ENCODE measurements around the gene ERVK3-1. TPM values are rescaled to one million over a fixed set of nuclear protein-coding genes. Genes with fewer than 3 reads are reported as not detected.

The ERVK3-1 gene
- total and polyA plus RNA-seq, 11 donors = 12.8 to 61.1 (median 24.3) TPM

- Histone ChIP-seq H3K36me3 (peaks cover 0 to 30% (median 5%) of the 10 kb centered on the region in 9 donors), H3K4me3 (peak within 1 kb of the TSS; percentile 75 to 97 (median 83)), H3K27me3 (no peaks in the 10 kb centered on the region), H3K9me3 (peaks cover 0 to 38% (median 9%) of the 10 kb centered on the region in 12 donors), H3K27ac (peak within 1 kb of the TSS; percentile 91 to 98 (median 94)), H3K4me1 (peaks cover 0 to 28% (median 16%) of the 10 kb centered on the region in 12 donors)
- peak; percentile 95 to 96 (median 95) for ATAC-seq
- 0 to 1% (median 0%) methylated on average over 16 to 42 of the region's 42 CpGs for WGBS, 4 donors
- DNase-seq = peak; percentile 98
- intact Hi-C loops (cut with DNase I) = loop anchor here in 5 of 10 donors (1.0 to 10.0 kb wide), 6 partner anchors 26 to 96 kb away; partner anchors contain the start of genes ZNF274 (in 4 of the 5), ERVK3-1 (in 2 of the 5) and ZNF544 (in 2 of the 5)
- TF ChIP-seq POLR2A (IDR thresholded peaks at IDR 0.05) = peak in 1 of 2 donors; percentile 72
- TF ChIP-seq CTCF (IDR thresholded peaks at IDR 0.05) = peak in 5 of 12 donors; percentile 14 to 40 (median 27)
Measured at GRCh38 chr19:58278541-58279041, 26.6 kb upstream of the ERVK3-1 start, which contains the start of gene ZNF8. ZNF8 (plus strand) TSS chr19:58278955; CDS start chr19:58279082, 127 bp downstream.

- WGBS, 4 donors = 1 to 18% (median 2%) methylated on average over 8 to 60 of the region's 60 CpGs
- DNase-seq (peak; percentile 83 to 91 (median 88)), ATAC-seq (peak; percentile 69 to 76 (median 74))
- peak overlapping the region; percentile 75 to 97 (median 83) for H3K4me3 ChIP-seq
- TF ChIP-seq POLR2A (IDR thresholded peaks at IDR 0.05) (no peak), CTCF (IDR thresholded peaks at IDR 0.05) (no peak)
- peak overlapping the region; percentile 91 to 98 (median 94) for H3K27ac ChIP-seq
- H3K36me3 ChIP-seq = peaks cover 0 to 23% (median 5%) of the 10 kb centered on the region in 9 donors
- H3K9me3 ChIP-seq = peaks cover 0 to 32% (median 5%) of the 10 kb centered on the region in 12 donors
- H3K27me3 ChIP-seq = no peaks in the 10 kb centered on the region
- H3K4me1 ChIP-seq = peaks cover 0 to 28% (median 16%) of the 10 kb centered on the region in 12 donors
- intact Hi-C loops (cut with DNase I) = loop anchor here in 5 of 10 donors (2.0 to 10.0 kb wide), 5 partner anchors 26 to 97 kb away; partner anchors contain the start of genes ZNF274 (in 3 of the 5), ERVK3-1 (in 2 of the 5) and ZNF544 (in 2 of the 5)
Measured at GRCh38 chr19:58279042-58279924, 25.9 kb upstream of the ERVK3-1 start.

GRCh38 chr19:58279925-58280316 lies 25.3 kb upstream of the ERVK3-1 start:
- H3K36me3 ChIP-seq = peaks cover 0 to 16% (median 6%) of the 10 kb centered on the region in 9 donors
- no peaks in the 10 kb centered on the region for H3K27me3 ChIP-seq
- no peak for TF ChIP-seq POLR2A (IDR thresholded peaks at IDR 0.05)
- intact Hi-C loops (cut with DNase I) = loop anchor here in 5 of 10 donors (2.0 to 10.0 kb wide), 5 partner anchors 25 to 98 kb away; partner anchors contain the start of genes ZNF274 (in 3 of the 5), ERVK3-1 (in 2 of the 5) and ZNF544 (in 2 of the 5)
- no peak for ATAC-seq
- WGBS, 4 donors = 54 to 72% (median 63%) methylated on average over 4 of the region's 4 CpGs
- peaks cover 0 to 27% (median under 1%) of the 10 kb centered on the region in 12 donors for H3K9me3 ChIP-seq
- DNase-seq = no peak
- H3K4me3 ChIP-seq = peak overlapping the region in 10 of 12 donors; percentile 75 to 97 (median 83)
- peaks cover 0 to 28% (median 16%) of the 10 kb centered on the region in 12 donors for H3K4me1 ChIP-seq
- H3K27ac ChIP-seq = peak overlapping the region in 8 of 12 donors; percentile 91 to 98 (median 94)

GRCh38 chr19:58284199-58284598 lies 21.0 kb upstream of the ERVK3-1 start:
- DNase-seq (no peak), ATAC-seq (no peak)
- no peak overlapping the region for H3K4me3 ChIP-seq
- peaks cover 6 to 51% (median 44%) of the 10 kb centered on the region in 9 donors for H3K36me3 ChIP-seq
- TF ChIP-seq POLR2A (IDR thresholded peaks at IDR 0.05) (no peak), CTCF (IDR thresholded peaks at IDR 0.05) (no peak)
- intact Hi-C loops (cut with DNase I) = no loop called here
- no peak overlapping the region for H3K27ac ChIP-seq
- 82 to 88% (median 86%) methylated on average over 7 of the region's 7 CpGs for WGBS, 4 donors
- H3K27me3 ChIP-seq = no peaks in the 10 kb centered on the region
- peaks cover 0 to 10% (median 0%) of the 10 kb centered on the region in 12 donors for H3K9me3 ChIP-seq
- peaks cover 0 to 19% (median 10%) of the 10 kb centered on the region in 12 donors for H3K4me1 ChIP-seq
